ENCODE data around the gene CCDC78.

GRCh38 chr16:740459-740763 lies 14.2 kb upstream of the CCDC78 start:
- TF ChIP-seq CTCF (conservative IDR thresholded peaks at IDR 0.05; ENCODE audit: low read length) = no peak
- no peak for TF ChIP-seq EZH2phosphoT487 (IDR thresholded peaks at IDR 0.05; ENCODE audit: borderline replicate concordance)
